ENCODE measurements around the gene APOL6.

DNA sequence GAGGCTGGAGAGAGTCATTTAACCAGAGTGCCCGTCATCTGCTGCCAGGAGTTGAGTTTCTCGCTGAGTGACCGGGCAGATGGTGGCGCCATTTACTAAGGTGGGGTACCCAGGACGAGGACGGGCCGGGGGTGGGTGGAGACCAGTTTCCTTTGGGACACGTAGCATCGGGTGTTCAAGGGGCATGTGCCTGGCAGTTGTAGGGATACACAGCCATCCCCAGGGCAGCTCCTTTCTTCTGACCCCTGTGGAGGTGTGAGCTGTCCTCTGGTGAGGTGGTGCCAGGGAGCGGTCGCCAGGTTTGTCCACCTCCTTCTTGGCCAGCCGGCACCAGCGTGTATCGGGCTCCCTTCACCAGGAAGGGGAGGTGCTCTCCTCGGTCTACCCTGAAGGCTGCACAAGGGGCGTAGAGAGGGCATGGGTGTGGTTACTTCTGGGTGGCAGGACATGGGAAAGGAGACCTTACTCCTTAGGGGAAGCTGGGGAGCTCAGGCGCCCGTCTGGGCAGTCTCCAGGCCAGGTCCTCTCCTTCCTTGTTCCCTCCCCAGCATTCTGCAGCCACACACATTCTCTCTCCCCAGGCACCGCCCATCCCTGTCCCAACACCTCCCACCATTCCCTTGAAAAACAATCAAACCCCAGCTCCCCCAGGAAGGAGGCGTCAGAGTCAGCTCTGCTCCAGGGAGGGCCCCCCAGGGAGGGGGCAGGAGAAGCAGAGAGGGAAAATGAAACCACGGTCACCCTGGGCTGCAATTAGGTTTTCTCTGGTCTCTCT, 20.8 kb upstream of the APOL6 start:
- TF ChIP-seq, protein P1, sequence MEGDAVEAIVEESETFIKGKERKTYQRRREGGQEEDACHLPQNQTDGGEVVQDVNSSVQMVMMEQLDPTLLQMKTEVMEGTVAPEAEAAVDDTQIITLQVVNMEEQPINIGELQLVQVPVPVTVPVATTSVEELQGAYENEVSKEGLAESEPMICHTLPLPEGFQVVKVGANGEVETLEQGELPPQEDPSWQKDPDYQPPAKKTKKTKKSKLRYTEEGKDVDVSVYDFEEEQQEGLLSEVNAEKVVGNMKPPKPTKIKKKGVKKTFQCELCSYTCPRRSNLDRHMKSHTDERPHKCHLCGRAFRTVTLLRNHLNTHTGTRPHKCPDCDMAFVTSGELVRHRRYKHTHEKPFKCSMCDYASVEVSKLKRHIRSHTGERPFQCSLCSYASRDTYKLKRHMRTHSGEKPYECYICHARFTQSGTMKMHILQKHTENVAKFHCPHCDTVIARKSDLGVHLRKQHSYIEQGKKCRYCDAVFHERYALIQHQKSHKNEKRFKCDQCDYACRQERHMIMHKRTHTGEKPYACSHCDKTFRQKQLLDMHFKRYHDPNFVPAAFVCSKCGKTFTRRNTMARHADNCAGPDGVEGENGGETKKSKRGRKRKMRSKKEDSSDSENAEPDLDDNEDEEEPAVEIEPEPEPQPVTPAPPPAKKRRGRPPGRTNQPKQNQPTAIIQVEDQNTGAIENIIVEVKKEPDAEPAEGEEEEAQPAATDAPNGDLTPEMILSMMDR (IDR thresholded peaks at IDR 0.05): peak in 5 of 6 experiments; percentile 29 to 72 (median 55)
- TF ChIP-seq POLR2A (IDR thresholded peaks at IDR 0.05): peak; percentile 48 to 52

All from Peyer's patch (tissue), 4 donors.